ENCODE data around the gene PFDN2. TPM values are rescaled to one million over a fixed set of nuclear protein-coding genes. Genes with fewer than 3 reads are reported as not detected.

PFDN2 gene
- total RNA-seq, 1 experiment from 2014 or later, result 129 TPM

DNA sequence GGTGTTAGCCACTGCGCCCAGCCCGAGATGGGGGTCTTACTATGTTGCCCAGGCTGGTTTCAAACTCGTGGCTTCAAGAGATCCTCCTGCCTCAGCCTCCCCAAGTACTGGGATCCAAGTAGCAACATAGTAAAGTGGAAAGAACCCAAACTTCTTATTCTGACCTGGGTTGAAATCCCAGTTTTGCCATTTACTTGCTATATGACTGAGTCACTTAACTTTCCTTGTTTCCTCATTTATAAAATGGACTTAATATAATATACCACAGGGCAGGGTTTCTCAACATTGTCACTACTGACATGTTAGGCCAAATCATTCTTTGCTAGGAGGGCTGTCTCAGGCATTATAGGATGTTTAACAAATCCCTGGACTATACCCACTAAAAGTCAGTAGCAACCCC is 6.7 kb downstream of the PFDN2 start:
- Mint-ChIP-seq H3K36me3 (ENCODE audit: insufficient read depth, unreplicated experiment) (peaks cover 29% of the 10 kb centered on the region), H3K4me3 (ENCODE audit: low read depth, unreplicated experiment) (no peak overlapping the region), H3K4me1 (ENCODE audit: low read depth, unreplicated experiment) (peaks cover 46% of the 10 kb centered on the region), H3K27me3 (ENCODE audit: unreplicated experiment) (no peaks in the 10 kb centered on the region), H3K27ac (ENCODE audit: unreplicated experiment) (no peak overlapping the region), H3K9me3 (ENCODE audit: low read depth, unreplicated experiment) (no peaks in the 10 kb centered on the region)
- CTCF ChIA-PET, result no interaction called here
- no peak for DNase-seq
- TF ChIP-seq, protein P1, sequence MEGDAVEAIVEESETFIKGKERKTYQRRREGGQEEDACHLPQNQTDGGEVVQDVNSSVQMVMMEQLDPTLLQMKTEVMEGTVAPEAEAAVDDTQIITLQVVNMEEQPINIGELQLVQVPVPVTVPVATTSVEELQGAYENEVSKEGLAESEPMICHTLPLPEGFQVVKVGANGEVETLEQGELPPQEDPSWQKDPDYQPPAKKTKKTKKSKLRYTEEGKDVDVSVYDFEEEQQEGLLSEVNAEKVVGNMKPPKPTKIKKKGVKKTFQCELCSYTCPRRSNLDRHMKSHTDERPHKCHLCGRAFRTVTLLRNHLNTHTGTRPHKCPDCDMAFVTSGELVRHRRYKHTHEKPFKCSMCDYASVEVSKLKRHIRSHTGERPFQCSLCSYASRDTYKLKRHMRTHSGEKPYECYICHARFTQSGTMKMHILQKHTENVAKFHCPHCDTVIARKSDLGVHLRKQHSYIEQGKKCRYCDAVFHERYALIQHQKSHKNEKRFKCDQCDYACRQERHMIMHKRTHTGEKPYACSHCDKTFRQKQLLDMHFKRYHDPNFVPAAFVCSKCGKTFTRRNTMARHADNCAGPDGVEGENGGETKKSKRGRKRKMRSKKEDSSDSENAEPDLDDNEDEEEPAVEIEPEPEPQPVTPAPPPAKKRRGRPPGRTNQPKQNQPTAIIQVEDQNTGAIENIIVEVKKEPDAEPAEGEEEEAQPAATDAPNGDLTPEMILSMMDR (IDR thresholded peaks at IDR 0.05; ENCODE audit: unreplicated experiment), result no peak
- intact Hi-C loops (cut with micrococcal nuclease; ENCODE audit: unreplicated experiment), result no loop called here
- BruUV-seq (replicated peaks), result no TSS peak

DNA sequence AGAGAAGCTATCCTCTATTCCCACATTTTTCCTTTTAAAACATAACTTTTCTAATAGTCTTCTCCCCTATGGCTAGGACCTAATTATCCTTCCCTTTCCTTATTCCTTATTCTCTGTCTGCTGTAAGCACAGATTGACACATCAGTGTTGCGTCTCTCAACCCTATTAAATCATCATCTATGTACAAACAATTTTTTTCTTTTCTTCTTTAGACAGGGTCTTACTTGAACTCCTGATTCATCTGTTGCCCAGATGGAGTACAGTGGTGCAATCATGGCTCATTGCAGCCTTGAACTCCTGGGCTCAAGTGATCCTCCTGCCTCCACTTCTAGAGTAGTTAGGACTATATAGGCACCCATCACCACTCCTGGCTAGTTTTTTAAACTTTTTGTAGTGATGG is 11.4 kb downstream of the PFDN2 start:
- intact Hi-C loops (cut with micrococcal nuclease; ENCODE audit: unreplicated experiment), result no loop called here
- Mint-ChIP-seq H3K27ac (ENCODE audit: unreplicated experiment) (no peak overlapping the region), H3K36me3 (ENCODE audit: insufficient read depth, unreplicated experiment) (peaks cover 28% of the 10 kb centered on the region), H3K9me3 (ENCODE audit: low read depth, unreplicated experiment) (no peaks in the 10 kb centered on the region), H3K4me3 (ENCODE audit: low read depth, unreplicated experiment) (no peak overlapping the region), H3K4me1 (ENCODE audit: low read depth, unreplicated experiment) (peaks cover 9% of the 10 kb centered on the region), H3K27me3 (ENCODE audit: unreplicated experiment) (no peaks in the 10 kb centered on the region)
- CTCF ChIA-PET, result no interaction called here
- no TSS peak for BruUV-seq (replicated peaks)
- TF ChIP-seq, protein P1 (IDR thresholded peaks at IDR 0.05; ENCODE audit: unreplicated experiment), result no peak
- no peak for DNase-seq

DNA sequence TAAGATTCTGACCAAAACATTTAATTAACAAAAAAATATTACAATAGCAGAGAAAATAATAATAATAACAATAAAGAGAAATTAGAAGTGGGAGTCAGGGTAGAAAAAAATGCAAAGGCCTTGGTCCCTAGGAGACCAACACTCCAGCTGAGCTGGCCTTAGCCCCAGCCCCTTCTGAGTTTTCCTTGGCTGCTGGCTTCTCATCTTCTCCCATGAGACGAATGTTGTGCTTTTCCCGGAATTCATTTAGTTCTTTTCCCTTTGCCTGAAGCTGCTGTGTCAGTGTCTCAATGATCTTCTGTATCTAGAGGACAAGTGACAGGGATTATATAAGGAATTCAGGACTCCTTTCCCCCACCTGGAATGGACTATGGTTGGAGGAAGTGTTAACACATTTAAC is 17.3 kb downstream of the PFDN2 start:
- CTCF ChIA-PET, result no interaction called here
- no peaks in the 10 kb centered on the region for H3K9me3 Mint-ChIP-seq (ENCODE audit: low read depth, unreplicated experiment)
- H3K27me3 Mint-ChIP-seq (ENCODE audit: unreplicated experiment), result no peaks in the 10 kb centered on the region
- H3K4me1 Mint-ChIP-seq (ENCODE audit: low read depth, unreplicated experiment), result peaks cover 34% of the 10 kb centered on the region
- TF ChIP-seq, protein P1 (IDR thresholded peaks at IDR 0.05; ENCODE audit: unreplicated experiment), result no peak
- no peak for DNase-seq
- BruUV-seq (replicated peaks), result no TSS peak
- no peak overlapping the region for H3K4me3 Mint-ChIP-seq (ENCODE audit: low read depth, unreplicated experiment)
- no peak overlapping the region for H3K27ac Mint-ChIP-seq (ENCODE audit: unreplicated experiment)
- intact Hi-C loops (cut with micrococcal nuclease; ENCODE audit: unreplicated experiment), result no loop called here
- peaks cover 44% of the 10 kb centered on the region for H3K36me3 Mint-ChIP-seq (ENCODE audit: insufficient read depth, unreplicated experiment)

DNA sequence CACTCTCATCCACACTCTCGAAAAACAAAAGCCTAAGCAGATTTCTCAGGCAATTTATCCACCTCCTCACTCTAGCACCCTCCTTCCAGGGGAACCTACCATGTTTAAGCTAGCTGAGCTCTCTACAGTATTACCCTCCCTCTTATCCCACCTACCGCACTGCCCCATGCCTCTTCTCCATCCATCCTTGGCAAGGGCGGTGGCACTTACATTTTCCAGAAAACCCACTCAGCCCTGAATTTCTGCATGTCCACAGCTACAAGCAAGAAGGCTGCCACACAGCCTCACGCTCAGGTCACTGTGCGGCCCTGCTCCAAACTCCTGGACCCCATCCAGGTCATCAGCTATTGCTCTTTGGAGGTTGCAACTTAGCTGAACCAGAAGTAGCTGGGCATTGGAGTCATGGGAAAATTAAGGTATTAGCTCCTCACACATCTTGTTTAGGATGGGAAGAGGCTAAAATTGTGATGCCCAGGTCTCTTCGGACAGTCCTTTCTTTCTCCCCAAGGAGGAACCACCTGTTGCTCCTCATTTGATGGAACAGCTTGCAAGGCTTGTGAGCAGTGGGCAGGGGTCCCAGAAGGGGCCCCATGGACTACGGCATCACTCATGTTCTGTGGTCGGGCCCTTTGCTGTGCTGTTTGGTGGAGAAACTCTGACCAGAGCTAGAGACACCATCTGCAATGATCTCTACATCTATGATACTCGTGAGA is 18.6 kb downstream of the PFDN2 start:
- no TSS peak for BruUV-seq (replicated peaks)
- Mint-ChIP-seq H3K36me3 (ENCODE audit: insufficient read depth, unreplicated experiment) (peaks cover 32% of the 10 kb centered on the region), H3K27me3 (ENCODE audit: unreplicated experiment) (no peaks in the 10 kb centered on the region), H3K9me3 (ENCODE audit: low read depth, unreplicated experiment) (no peaks in the 10 kb centered on the region), H3K4me1 (ENCODE audit: low read depth, unreplicated experiment) (peaks cover 34% of the 10 kb centered on the region), H3K27ac (ENCODE audit: unreplicated experiment) (peak overlapping the region; percentile 48), H3K4me3 (ENCODE audit: low read depth, unreplicated experiment) (peak overlapping the region; percentile 83)
- no peak for DNase-seq
- TF ChIP-seq, protein P1 (IDR thresholded peaks at IDR 0.05; ENCODE audit: unreplicated experiment), result no peak
- intact Hi-C loops (cut with micrococcal nuclease; ENCODE audit: unreplicated experiment), result loop anchor here (5.0 kb wide), 1 partner anchor 37 kb away; no protein-coding TSS in a partner anchor
- CTCF ChIA-PET, result interaction anchor here (1.0 to 4.0 kb wide), 4 partner anchors 18 to 60 kb away, joined by 3 to 56 read pairs (median 4); partner anchors contain the start of genes DEDD, NIT1, PFDN2 and TSTD1

Data from Calu3 (cell line).